Ishikawa (cell line): ENCODE data around the gene ZSWIM6.

Experiments used
- CEBPB ChIP-seq: IDR thresholded peaks from 2 replicates; pipeline ENCODE4 v1.6.1; 2012
- CREB1 ChIP-seq: IDR thresholded peaks from 2 replicates; pipeline ENCODE4 v1.6.1; 2012; ENCODE audit warnings: low read depth
- EGR1 ChIP-seq: IDR thresholded peaks from 2 replicates; pipeline ENCODE4 v1.6.1; 2012
- EP300 ChIP-seq: IDR thresholded peaks from 2 replicates; pipeline ENCODE4 v1.6.1; 2012; ENCODE audit warnings: borderline replicate concordance
- FOXM1 ChIP-seq: IDR thresholded peaks from 2 replicates; pipeline ENCODE4 v1.6.1; 2012; ENCODE audit warnings: low read depth, borderline replicate concordance
- MAX ChIP-seq: IDR thresholded peaks from 2 replicates; pipeline ENCODE4 v1.6.1; 2012
- NFIC ChIP-seq: IDR thresholded peaks from 2 replicates; pipeline ENCODE4 v1.6.1; 2012
- RAD21 ChIP-seq: IDR thresholded peaks from 2 replicates; pipeline ENCODE4 v1.6.1; 2012; ENCODE audit warnings: low read depth
- REST ChIP-seq: IDR thresholded peaks from 2 replicates; pipeline ENCODE4 v1.6.1; 2012; ENCODE audit warnings: low read depth, mild to moderate bottlenecking
- TAF1 ChIP-seq: IDR thresholded peaks from 2 replicates; pipeline ENCODE4 v1.6.1; 2012; ENCODE audit warnings: low read depth, mild to moderate bottlenecking
- TCF12 ChIP-seq: IDR thresholded peaks from 2 replicates; pipeline ENCODE4 v1.6.1; 2012; ENCODE audit warnings: low read depth
- TEAD4 ChIP-seq: IDR thresholded peaks from 2 replicates; pipeline ENCODE4 v1.6.1; 2012
- USF1 ChIP-seq: IDR thresholded peaks from 2 replicates; pipeline ENCODE4 v1.6.1; 2012
- YY1 ChIP-seq: IDR thresholded peaks from 2 replicates; pipeline ENCODE4 v1.6.1; 2012; ENCODE audit warnings: low read depth
- ZBTB7A ChIP-seq: IDR thresholded peaks from 2 replicates; pipeline ENCODE4 v1.6.1; 2012; ENCODE audit warnings: low read depth

ZSWIM6 gene

GRCh38 chr5:61334868-61335615 lies 3.0 kb downstream of the ZSWIM6 start:
- TF ChIP-seq TEAD4: no peak
- no peak for TF ChIP-seq TAF1
- no peak for TF ChIP-seq FOXM1
- TF ChIP-seq NFIC: no peak
- no peak for TF ChIP-seq CEBPB
- no peak for TF ChIP-seq CREB1
- TF ChIP-seq ZBTB7A: no peak
- TF ChIP-seq EP300: no peak
- TF ChIP-seq RAD21: no peak
- TF ChIP-seq USF1: no peak
- no peak for TF ChIP-seq EGR1
- no peak for TF ChIP-seq REST
- no peak for TF ChIP-seq YY1
- TF ChIP-seq MAX: no peak
- TF ChIP-seq TCF12: no peak

- TF ChIP-seq REST: no peak
- no peak for TF ChIP-seq CREB1
- no peak for TF ChIP-seq RAD21
- no peak for TF ChIP-seq TEAD4
- TF ChIP-seq YY1: no peak
- TF ChIP-seq FOXM1: no peak
- TF ChIP-seq EGR1: no peak
- no peak for TF ChIP-seq MAX
- TF ChIP-seq NFIC: no peak
- TF ChIP-seq TAF1: no peak
These were observed 7.7 kb downstream of the ZSWIM6 start for GRCh38 chr5:61339764-61340163.

GRCh38 chr5:61340775-61341361 lies 8.8 kb downstream of the ZSWIM6 start:
- no peak for TF ChIP-seq NFIC
- no peak for TF ChIP-seq EP300
- no peak for TF ChIP-seq RAD21
- no peak for TF ChIP-seq MAX

- TF ChIP-seq REST (no peak), EP300 (no peak), FOXM1 (no peak), NFIC (no peak), TAF1 (no peak), YY1 (no peak), TCF12 (no peak)
These were observed 10.0 kb downstream of the ZSWIM6 start for GRCh38 chr5:61342071-61342501.
